SHP77 treated with DMSO at 0.1 percent for 48 hours (cell line): ENCODE data around the gene INPPL1.
"Not testable (repeated sequence)": the region's sequence is repeated elsewhere in the genome, so short reads cannot be mapped to it uniquely, and the experiment has no call there.

Source experiments
- DNase-seq: peaks from one replicate; lab custom pipeline; 2025; lab: John Stamatoyannopoulos, UW

INPPL1 gene, protein sequence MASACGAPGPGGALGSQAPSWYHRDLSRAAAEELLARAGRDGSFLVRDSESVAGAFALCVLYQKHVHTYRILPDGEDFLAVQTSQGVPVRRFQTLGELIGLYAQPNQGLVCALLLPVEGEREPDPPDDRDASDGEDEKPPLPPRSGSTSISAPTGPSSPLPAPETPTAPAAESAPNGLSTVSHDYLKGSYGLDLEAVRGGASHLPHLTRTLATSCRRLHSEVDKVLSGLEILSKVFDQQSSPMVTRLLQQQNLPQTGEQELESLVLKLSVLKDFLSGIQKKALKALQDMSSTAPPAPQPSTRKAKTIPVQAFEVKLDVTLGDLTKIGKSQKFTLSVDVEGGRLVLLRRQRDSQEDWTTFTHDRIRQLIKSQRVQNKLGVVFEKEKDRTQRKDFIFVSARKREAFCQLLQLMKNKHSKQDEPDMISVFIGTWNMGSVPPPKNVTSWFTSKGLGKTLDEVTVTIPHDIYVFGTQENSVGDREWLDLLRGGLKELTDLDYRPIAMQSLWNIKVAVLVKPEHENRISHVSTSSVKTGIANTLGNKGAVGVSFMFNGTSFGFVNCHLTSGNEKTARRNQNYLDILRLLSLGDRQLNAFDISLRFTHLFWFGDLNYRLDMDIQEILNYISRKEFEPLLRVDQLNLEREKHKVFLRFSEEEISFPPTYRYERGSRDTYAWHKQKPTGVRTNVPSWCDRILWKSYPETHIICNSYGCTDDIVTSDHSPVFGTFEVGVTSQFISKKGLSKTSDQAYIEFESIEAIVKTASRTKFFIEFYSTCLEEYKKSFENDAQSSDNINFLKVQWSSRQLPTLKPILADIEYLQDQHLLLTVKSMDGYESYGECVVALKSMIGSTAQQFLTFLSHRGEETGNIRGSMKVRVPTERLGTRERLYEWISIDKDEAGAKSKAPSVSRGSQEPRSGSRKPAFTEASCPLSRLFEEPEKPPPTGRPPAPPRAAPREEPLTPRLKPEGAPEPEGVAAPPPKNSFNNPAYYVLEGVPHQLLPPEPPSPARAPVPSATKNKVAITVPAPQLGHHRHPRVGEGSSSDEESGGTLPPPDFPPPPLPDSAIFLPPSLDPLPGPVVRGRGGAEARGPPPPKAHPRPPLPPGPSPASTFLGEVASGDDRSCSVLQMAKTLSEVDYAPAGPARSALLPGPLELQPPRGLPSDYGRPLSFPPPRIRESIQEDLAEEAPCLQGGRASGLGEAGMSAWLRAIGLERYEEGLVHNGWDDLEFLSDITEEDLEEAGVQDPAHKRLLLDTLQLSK

GRCh38 chr11:72224564-72225410, at the start of gene INPPL1:
Gene INPPL1 (plus strand): TSS chr11:72224767. CDS start chr11:72224985, 218 bp downstream.
- DNase-seq, result no peak

DNA sequence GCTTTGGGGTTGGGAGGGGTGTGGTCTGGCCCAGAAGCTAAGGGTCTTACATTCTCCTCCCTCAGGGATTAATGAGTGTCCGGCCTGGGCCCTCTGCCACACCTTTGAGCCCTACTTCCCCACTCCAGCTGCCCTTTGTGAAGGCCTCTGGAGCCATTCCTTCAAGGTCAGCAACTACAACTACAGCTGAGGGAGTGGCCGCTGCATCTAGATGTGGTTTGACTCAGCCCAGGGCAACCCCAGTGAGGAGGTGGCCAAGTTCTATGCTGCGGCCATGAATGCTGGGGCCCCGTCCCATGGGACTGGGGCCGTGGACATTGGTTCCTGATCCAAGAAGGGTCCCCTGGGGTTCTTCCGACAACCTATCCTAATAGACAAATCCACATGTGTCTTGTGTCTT, 46.9 kb upstream of the INPPL1 start:
- DNase-seq, result no peak

DNA sequence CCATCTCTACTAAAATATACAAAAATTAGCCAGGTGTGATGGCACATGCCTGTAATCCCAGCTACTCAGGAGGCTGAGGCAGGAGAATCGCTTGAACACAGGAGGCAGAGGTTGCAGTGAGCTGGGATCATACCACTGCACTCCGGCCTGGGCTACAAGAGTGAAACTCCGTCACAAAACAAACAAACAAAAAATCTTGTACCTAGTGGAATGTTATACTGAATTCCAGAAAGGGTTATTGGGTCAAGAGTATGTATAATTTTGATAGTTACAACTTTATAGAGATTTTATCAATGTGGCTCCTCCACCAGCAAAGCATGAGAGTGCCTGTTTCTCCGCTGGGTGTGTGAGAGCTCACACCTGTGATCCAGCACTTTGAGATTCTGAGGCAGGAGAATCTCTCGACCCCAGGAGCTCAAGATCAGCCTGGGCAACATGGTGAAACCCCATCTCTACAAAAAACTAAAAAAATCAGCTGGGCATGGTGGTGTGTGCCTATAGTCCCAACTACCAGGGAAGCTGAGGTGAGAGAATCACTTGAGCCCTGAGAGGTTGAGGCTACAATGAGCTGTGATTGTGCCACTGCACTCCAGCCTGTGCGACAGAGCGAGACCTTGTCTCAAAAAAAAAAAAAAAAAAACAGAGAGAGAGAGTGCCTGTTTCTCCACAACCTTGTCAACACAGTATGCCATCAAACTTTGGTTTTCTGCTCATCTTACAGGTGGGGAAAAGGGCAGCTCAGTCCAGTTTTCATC, 45.3 kb upstream of the INPPL1 start:
- DNase-seq, result no peak

DNA sequence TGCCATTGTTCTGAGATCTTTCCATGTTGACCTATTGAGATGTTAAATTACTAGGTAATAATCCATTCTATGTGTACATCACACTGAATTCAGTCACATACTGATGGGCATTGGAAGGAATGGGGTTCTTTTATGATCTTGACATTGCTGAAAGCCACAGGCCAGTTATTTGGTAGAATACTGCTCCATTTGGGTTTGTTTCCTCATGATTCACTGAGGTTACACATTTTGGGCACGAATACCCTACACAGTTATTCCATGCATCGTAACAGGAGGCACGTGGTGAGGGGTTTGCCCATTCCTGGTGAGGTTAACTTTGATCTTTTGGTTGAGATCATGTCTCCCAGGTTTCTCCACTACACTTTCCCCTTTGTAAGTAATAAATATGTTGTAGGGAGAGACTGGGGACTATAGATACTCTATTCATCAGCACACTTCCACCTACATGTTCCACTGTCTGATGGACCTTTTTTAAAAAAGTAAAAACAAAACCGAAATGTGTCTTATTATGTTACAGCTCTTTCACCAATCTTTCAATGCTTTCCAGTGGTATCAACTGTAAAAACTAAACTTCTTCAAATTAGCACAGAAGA, 44.7 kb upstream of the INPPL1 start:
- no peak for DNase-seq

DNA sequence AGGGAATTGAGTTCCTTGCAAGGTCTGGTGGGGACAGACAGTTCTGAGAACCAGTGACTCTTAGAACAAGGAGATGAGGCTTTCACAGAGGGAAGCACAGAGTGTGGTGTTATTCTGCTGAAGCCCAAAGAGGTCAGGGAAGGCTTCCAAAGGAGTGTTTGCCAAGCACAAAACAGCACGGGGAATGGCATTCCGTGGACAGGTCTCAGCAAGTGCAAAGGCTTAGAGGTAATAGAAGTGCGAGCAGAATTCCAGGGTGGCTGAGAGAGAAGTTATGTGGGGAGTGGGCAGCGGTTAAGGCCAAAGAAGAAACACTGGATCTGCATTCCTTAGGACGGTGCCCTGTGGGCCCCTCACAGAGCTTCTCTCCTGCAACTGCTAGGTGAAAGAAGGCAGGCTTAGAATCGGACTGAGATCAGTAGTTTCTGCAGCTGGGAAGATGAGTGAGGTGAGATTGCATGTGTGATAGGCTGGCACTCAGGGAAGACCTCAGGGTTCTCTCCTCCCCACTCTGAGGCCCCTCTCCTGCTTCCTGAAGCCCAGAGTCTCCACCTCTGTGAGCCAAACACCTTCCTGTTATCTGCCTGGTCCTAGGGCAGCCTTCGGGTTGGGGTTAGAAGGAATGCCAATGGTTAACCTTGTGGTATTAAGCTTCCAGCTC, 43.5 kb upstream of the INPPL1 start:
- not testable (repeated sequence) for DNase-seq

DNA sequence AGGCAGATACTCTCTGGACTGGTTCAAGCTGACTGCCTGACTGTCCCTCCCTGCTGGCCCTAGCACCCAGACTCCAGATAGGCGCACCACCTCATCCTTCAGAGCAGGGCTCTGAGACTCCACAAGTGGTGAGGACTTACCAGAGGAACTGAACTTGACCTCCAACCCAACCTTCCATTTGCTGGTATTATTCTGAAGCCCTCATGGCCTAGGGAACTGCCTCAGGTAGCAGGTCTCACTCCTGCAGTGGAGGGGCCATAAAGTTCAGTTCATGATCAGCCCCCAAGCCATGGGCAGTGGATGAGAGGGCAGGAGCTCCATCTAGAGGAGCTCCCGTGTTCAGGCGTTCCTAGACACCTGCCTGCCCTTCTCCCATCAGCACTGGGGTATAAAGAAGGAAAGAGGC, 43.0 kb upstream of the INPPL1 start:
- DNase-seq, result not testable (repeated sequence)

DNA sequence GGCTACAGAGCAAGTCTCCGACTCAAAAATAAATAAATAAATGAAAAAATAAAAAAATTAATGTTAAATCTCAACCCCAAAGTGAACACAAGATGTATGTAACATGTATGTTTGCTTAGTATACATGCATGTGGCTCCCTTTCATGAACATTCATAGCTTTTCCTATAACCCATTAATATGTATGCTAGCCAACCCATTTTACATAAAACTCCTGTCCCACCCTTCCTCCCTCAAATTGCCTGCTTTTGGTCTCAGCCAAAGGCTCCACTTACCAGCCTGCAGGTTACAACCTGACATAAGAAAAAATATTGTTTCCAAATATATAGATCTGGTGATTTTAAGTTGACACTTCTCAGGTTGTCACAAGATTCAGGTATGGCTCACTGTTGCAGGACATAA, 36.3 kb upstream of the INPPL1 start:
- no peak for DNase-seq

GRCh38 chr11:72189455-72190250, 34.9 kb upstream of the INPPL1 start:
- DNase-seq, result no peak

DNA sequence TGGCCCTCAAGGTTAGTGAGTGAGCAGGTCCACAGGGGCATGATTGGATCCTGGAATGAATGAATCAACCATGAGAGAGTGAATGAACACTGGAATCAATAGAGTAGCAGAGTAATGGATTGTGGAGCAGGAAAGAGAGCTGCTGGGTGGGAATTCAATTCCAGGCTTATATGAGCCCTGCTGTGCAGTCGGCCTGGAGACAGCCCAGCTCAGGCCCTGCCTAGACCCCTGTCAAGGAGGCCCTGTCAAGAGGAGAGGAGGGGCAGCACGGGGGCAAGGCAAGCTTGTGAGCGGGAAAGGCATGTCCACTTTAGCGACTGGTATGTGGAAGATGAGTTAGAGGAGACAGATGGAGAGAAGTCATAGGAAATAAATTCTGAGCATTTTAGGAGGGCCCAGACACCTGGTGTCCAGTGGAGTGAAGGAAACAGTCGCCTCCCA, 33.9 kb upstream of the INPPL1 start:
- no peak for DNase-seq

DNA sequence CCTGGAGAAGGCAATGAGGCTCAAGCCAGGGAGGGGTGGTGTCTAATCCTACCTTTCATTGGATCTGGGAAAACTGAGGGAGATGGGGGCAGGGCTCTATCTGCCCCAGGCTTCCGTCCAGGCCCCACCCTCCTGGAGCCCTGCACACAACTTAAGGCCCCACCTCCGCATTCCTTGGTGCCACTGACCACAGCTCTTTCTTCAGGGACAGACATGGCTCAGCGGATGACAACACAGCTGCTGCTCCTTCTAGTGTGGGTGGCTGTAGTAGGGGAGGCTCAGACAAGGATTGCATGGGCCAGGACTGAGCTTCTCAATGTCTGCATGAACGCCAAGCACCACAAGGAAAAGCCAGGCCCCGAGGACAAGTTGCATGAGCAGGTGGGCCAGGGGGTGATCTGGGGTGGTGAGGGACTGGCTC, 32.6 kb upstream of the INPPL1 start, which contains the start of gene FOLR1:
Gene FOLR1 (plus strand): TSS at position 180 of the 421 bp plus-strand sequence. CDS start 34 bp downstream, at position 214.
- DNase-seq, result no peak

DNA sequence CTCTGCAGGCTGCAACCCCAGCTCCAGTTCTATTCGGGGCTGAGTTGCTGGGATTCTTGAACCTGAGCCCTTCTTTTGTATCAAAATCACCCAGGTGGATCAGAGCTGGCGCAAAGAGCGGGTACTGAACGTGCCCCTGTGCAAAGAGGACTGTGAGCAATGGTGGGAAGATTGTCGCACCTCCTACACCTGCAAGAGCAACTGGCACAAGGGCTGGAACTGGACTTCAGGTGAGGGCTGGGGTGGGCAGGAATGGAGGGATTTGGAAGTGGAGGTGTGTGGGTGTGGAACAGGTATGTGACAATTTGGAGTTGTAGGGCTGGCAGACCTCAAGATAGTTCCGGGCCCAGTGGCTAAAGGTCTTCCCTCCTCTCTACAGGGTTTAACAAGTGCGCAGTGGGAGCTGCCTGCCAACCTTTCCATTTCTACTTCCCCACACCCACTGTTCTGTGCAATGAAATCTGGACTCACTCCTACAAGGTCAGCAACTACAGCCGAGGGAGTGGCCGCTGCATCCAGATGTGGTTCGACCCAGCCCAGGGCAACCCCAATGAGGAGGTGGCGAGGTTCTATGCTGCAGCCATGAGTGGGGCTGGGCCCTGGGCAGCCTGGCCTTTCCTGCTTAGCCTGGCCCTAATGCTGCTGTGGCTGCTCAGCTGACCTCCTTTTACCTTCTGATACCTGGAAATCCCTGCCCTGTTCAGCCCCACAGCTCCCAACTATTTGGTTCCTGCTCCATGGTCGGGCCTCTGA, 28.9 kb upstream of the INPPL1 start:
- DNase-seq, result no peak

GRCh38 chr11:72201445-72201844, 23.1 kb upstream of the INPPL1 start:
- not testable (repeated sequence) for DNase-seq

DNA sequence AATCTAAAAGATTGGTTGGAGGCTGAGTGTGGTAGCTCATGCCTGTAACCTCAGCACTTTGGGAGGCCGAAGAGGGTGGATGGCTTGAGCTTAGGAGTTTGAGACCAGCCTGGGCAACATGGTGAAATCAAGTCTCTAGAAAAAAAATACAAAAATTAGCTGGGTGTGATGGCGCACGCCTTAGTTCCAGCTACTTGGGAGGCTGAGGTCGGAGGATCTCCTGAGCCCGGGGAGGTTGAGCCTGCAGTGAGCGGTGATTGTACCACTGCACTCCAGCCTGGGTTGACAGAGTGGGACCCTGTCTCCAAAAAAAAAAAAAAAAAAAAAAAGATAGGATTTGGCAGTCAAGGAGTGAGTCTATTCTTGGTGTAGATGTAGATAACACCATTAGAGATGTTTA, 22.0 kb upstream of the INPPL1 start:
- no peak for DNase-seq

DNA sequence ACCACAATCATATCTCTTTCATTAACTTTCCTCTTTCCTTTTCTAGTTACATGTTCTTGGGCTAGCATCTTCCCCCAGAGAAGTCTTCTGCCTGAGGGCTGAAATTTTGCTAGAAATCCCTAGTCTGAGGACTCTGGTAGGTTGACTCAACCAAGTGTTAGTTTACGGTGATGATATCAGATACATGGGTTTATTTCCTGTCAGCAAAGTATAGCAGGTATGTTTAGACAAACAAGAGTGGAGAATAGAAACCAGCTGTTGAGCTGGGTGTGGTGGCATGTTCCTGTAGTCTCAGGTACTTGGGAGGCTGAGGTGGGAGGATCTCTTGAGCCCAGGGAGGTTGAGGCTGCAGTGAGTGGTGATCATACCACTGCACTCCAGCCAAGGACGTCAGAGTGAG, 21.4 kb upstream of the INPPL1 start:
- no peak for DNase-seq

- DNase-seq, result no peak
Measured at GRCh38 chr11:72204886-72205285, 19.7 kb upstream of the INPPL1 start.

GRCh38 chr11:72206794-72207193, 17.8 kb upstream of the INPPL1 start:
- DNase-seq, result not testable (repeated sequence)

DNA sequence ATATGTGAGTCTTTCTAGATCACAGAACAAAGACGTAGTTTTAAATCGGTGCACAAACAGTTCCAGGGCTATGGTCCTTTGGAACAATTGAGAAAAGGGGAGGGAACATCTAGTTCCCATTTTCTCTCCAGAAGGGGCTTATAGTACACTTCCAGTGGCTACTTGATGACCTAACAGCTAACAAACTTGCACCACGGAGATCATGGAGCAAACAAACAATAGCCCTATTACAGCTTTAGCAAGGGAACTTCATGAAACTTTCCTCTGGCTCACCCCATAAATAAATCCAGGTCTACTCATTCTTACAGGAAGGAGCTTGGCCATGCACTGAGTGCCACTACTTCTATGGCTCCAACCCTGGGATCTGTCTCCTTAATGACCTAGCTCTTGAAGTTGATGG, 16.3 kb upstream of the INPPL1 start:
- no peak for DNase-seq

GRCh38 chr11:72209101-72209500, 15.5 kb upstream of the INPPL1 start:
- DNase-seq, result no peak
